Smooth muscle cell (in vitro differentiated cells): ENCODE measurements around the gene SLC6A2. TPM values are rescaled to one million over a fixed set of nuclear protein-coding genes. Genes with fewer than 3 reads are reported as not detected.

Experiments used
- DNase-seq: peaks from one replicate; lab custom pipeline; 2025; ENCODE audit not compliant: unreplicated experiment; lab: John Stamatoyannopoulos, UW
- H2AFZ ChIP-seq: fragments of 200-600 bp; sonication (generic); 2 replicates; pipeline ENCODE4 v1.6.0; 2016; ENCODE audit warnings: antibody characterized with exemption, low read depth, mild to moderate bottlenecking
- H3F3A ChIP-seq: fragments of 200-600 bp; sonication (generic); 2 replicates; pipeline ENCODE4 v1.6.0; 2017; ENCODE audit warnings: antibody characterized with exemption, low read depth
- H3K27ac ChIP-seq: fragments of 200-600 bp; sonication (generic); 2 replicates; pipeline ENCODE4 v1.5.1; 2016; ENCODE audit warnings: low read depth, mild to moderate bottlenecking
- H3K27me3 ChIP-seq: fragments of 200-600 bp; sonication (generic); 2 replicates; pipeline ENCODE4 v1.6.1; 2016; ENCODE audit warnings: low read depth, mild to moderate bottlenecking
- H3K36me3 ChIP-seq: fragments of 200-600 bp; sonication (generic); 2 replicates; pipeline ENCODE4 v1.5.1; 2016; ENCODE audit warnings: low read depth
- H3K4me1 ChIP-seq: fragments of 200-600 bp; sonication (generic); 2 replicates; pipeline ENCODE4 v1.5.1; 2016; ENCODE audit warnings: low read depth
- H3K4me2 ChIP-seq: fragments of 200-600 bp; sonication (generic); 2 replicates; pipeline ENCODE4 v1.6.0; 2016; ENCODE audit warnings: mild to moderate bottlenecking
- H3K4me3 ChIP-seq: fragments of 200-600 bp; sonication (generic); 2 replicates; pipeline ENCODE4 v1.5.1; 2016; ENCODE audit warnings: mild to moderate bottlenecking
- H3K79me2 ChIP-seq: fragments of 200-600 bp; sonication (generic); 2 replicates; pipeline ENCODE4 v1.6.0; 2016; ENCODE audit warnings: low read depth, mild to moderate bottlenecking
- H3K9ac ChIP-seq: fragments of 200-600 bp; sonication (generic); 2 replicates; pipeline ENCODE4 v1.6.0; 2016; ENCODE audit warnings: low read depth
- H3K9me3 ChIP-seq: fragments of 200-600 bp; sonication (generic); replicated peaks from 2 replicates; pipeline ENCODE4 v1.5.1; 2016; ENCODE audit warnings: low read depth
- H4K20me1 ChIP-seq: fragments of 200-600 bp; sonication (generic); 2 replicates; pipeline ENCODE4 v1.6.0; 2016; ENCODE audit warnings: low read depth
- CTCF ChIP-seq: fragments of 200-600 bp; sonication (generic); IDR thresholded peaks from 2 replicates; pipeline ENCODE4 v1.5.1; 2017; ENCODE audit warnings: borderline replicate concordance, mild to moderate bottlenecking, antibody characterized with exemption; ENCODE audit not compliant: insufficient read depth, poor library complexity, severe bottlenecking
- WGBS: methylation state at CpG from one replicate; pipeline ENCODE4 v1.1.7; 2016; ENCODE audit warnings: low lambda C conversion rate; 5-methylcytosine and 5-hydroxymethylcytosine counted together
- polyA plus RNA-seq: library from polyadenylated mRNA; unstranded; fragments of >200 nt; fragmentation: Nextera tagmentation; extraction: Ambion mirVana; gene quantifications from 2 replicates; pipeline ENCODE4 v1.2.1, GENCODE V29; 2016
- total RNA-seq: library from RNA; depleted of rRNA; stranded (reverse); fragments of >200 nt; gene quantifications from 2 replicates; pipeline ENCODE4 v1.2.3, GENCODE V29; 2014

SLC6A2 gene
- total and polyA plus RNA-seq, 2 experiments from 2014 or later, result 0.22 to 0.33 TPM

GRCh38 chr16:55657616-55658015 lies 1.8 kb downstream of the SLC6A2 start:
- Histone ChIP-seq H3K79me2 (no peaks in the 10 kb centered on the region), H3K9me3 (no peaks in the 10 kb centered on the region), H2AFZ (no peak overlapping the region), H3K4me2 (no peak overlapping the region), H3K27me3 (peaks cover 78% of the 10 kb centered on the region), H3K27ac (no peak overlapping the region), H3K4me1 (no peaks in the 10 kb centered on the region), H3F3A (no peaks in the 10 kb centered on the region), H3K36me3 (no peaks in the 10 kb centered on the region), H3K4me3 (no peak overlapping the region), H4K20me1 (no peaks in the 10 kb centered on the region), H3K9ac (no peak overlapping the region)
- TF ChIP-seq CTCF, result no peak
- no peak for DNase-seq
- 96% methylated on average over 3 of the region's 3 CpGs for WGBS

- WGBS, result 89% methylated on average over 7 of the region's 7 CpGs
- no peak overlapping the region for H3K4me2 ChIP-seq
- H3F3A ChIP-seq, result no peaks in the 10 kb centered on the region
- no peaks in the 10 kb centered on the region for H4K20me1 ChIP-seq
- no peak overlapping the region for H3K4me3 ChIP-seq
- H3K4me1 ChIP-seq, result no peaks in the 10 kb centered on the region
- no peak for TF ChIP-seq CTCF
- H3K79me2 ChIP-seq, result no peaks in the 10 kb centered on the region
- peaks cover 65% of the 10 kb centered on the region for H3K27me3 ChIP-seq
- H3K36me3 ChIP-seq, result no peaks in the 10 kb centered on the region
- H3K9me3 ChIP-seq, result no peaks in the 10 kb centered on the region
- H3K9ac ChIP-seq, result no peak overlapping the region
- H3K27ac ChIP-seq, result no peak overlapping the region
- H2AFZ ChIP-seq, result no peak overlapping the region
- DNase-seq, result no peak
Measured at GRCh38 chr16:55658898-55659420, 3.2 kb downstream of the SLC6A2 start.

- Histone ChIP-seq H3K9ac (no peak overlapping the region), H3K27me3 (peaks cover 54% of the 10 kb centered on the region), H3K4me3 (no peak overlapping the region), H3F3A (no peaks in the 10 kb centered on the region), H2AFZ (no peak overlapping the region), H3K4me1 (no peaks in the 10 kb centered on the region), H3K4me2 (no peak overlapping the region), H3K79me2 (no peaks in the 10 kb centered on the region), H3K9me3 (no peaks in the 10 kb centered on the region), H4K20me1 (no peaks in the 10 kb centered on the region), H3K27ac (no peak overlapping the region), H3K36me3 (no peaks in the 10 kb centered on the region)
- TF ChIP-seq CTCF, result no peak
- WGBS, result 70% methylated on average over 1 of the region's 1 CpG
- DNase-seq, result no peak
Measured at GRCh38 chr16:55660026-55660425, 4.2 kb downstream of the SLC6A2 start.

GRCh38 chr16:55660828-55661227 lies 5.0 kb downstream of the SLC6A2 start:
- Histone ChIP-seq H3K4me2 (no peak overlapping the region), H3K27ac (no peak overlapping the region), H3K9me3 (no peaks in the 10 kb centered on the region), H3K27me3 (peaks cover 46% of the 10 kb centered on the region), H3K4me1 (no peaks in the 10 kb centered on the region), H3F3A (no peaks in the 10 kb centered on the region), H4K20me1 (no peaks in the 10 kb centered on the region), H3K79me2 (no peaks in the 10 kb centered on the region), H3K9ac (no peak overlapping the region), H3K4me3 (no peak overlapping the region), H2AFZ (no peak overlapping the region), H3K36me3 (no peaks in the 10 kb centered on the region)
- TF ChIP-seq CTCF, result no peak
- no peak for DNase-seq
- 71% methylated on average over 2 of the region's 2 CpGs for WGBS
